HUES48 (cell line): Measurements from ENCODE around the gene GORASP1.
A peak's percentile ranks its signal among the peaks of the same experiment; 100 is the strongest.

Experiments used
- H3K27ac ChIP-seq: one replicate; pipeline ENCODE4 v1.7.0; 2013; ENCODE audit warnings: low read depth, low read length, inconsistent platforms
- H3K27me3 ChIP-seq: 2 replicates; pipeline ENCODE4 v1.6.1; 2013; ENCODE audit warnings: mild to moderate bottlenecking, low read length; ENCODE audit not compliant: control insufficient read depth, insufficient read depth
- H3K36me3 ChIP-seq: 2 replicates; pipeline ENCODE4 v1.6.1; 2013; ENCODE audit warnings: low read length; ENCODE audit not compliant: control insufficient read depth, insufficient read depth
- H3K4me1 ChIP-seq: 2 replicates; pipeline ENCODE4 v1.6.1; 2013; ENCODE audit warnings: mild to moderate bottlenecking, low read length; ENCODE audit not compliant: control insufficient read depth, insufficient read depth
- H3K4me3 ChIP-seq: 2 replicates; pipeline ENCODE4 v1.5.1; 2013; ENCODE audit warnings: mild to moderate bottlenecking, low read depth, low read length
- H3K9ac ChIP-seq: 2 replicates; pipeline ENCODE4 v1.6.1; 2013; ENCODE audit warnings: mild to moderate bottlenecking, low read depth, low read length, moderate library complexity
- H3K9me3 ChIP-seq: 2 replicates; pipeline ENCODE4 v1.6.1; 2013; ENCODE audit warnings: low read length; ENCODE audit not compliant: control insufficient read depth, insufficient read depth

GORASP1 gene

DNA sequence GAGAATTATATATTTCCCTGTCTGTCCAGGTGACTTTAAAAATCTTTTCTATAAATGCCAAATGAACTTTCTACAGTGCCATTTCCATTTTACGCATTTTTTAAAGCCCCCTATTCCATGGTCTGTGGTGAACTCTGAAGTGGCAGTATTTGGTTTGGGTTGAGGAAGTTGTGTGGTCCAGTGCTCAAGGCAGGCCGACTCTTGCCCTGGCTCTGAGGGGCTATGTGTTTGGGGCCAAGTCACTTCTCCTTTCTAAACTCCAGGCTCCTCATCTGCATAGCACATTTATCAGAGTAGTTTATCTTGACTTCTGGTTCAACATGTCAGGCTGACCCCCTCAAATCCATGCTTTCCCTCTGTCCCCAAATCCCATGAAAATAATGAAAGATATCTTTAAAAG, 14.2 kb upstream of the GORASP1 start:
- H3K9me3 ChIP-seq = no peaks in the 10 kb centered on the region
- H3K27ac ChIP-seq = no peak overlapping the region
- H3K9ac ChIP-seq = no peak overlapping the region
- no peaks in the 10 kb centered on the region for H3K36me3 ChIP-seq
- no peaks in the 10 kb centered on the region for H3K4me1 ChIP-seq
- no peak overlapping the region for H3K4me3 ChIP-seq
- H3K27me3 ChIP-seq = no peaks in the 10 kb centered on the region

DNA sequence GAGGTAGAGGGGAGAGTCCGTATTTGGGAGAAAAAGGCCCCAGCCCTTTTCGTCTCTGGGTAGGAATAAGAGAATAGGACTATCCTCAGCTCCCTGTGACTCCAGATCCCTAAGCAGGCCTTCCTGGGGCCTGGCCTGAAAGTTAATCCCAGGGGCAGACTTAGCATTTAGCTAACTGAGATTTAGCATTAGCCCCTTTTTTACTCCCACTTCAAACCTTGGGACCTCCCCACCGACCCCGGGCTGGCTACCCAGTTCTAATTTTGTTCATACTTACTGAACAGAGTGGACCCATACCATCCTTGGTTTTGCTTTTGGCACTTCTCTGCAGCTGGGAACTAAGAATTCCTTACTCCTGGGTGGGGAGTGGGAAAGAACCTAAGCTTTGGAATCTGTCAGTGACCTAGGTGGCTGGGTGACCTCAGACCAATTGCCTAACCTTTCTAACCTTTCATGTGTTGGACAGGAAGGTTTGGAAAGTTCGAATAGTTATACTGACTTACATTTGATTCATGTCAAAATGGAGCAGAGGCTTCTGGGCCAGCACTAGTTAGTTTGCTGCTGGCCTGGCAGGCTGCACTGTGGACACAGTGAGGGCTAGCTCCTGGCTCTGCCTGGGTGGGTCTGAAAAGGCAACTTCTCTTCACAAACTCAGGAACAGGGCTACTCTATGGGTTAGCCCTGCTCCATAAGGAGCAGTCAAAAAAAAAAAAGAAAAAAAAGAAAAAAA, 11.7 kb upstream of the GORASP1 start:
- no peak overlapping the region for H3K9ac ChIP-seq

DNA sequence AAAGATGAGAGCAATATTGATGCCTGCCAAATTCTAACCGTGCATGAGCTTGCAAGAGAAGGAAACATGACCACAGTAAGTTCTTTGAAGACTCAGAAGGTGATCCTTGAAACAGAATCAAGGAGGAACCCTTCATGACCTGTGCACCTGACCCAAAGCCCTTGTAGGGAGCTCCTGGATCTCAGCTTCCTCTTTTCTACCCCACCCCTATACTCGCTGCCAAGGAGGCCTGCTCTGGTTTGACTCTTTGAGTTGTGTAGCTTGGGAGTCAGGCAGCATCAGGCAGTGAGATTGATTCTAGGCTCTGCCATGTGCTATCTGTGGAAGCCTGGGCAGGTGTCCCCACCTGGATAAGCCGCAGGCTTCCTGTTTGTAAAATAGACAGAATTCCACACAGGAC, 10.7 kb upstream of the GORASP1 start:
- Histone ChIP-seq H3K4me1 (no peaks in the 10 kb centered on the region), H3K9me3 (no peaks in the 10 kb centered on the region), H3K9ac (no peak overlapping the region), H3K4me3 (no peak overlapping the region), H3K27ac (no peak overlapping the region), H3K36me3 (no peaks in the 10 kb centered on the region), H3K27me3 (no peaks in the 10 kb centered on the region)

More for the DNA sequence above, 11.7 kb upstream of the GORASP1 start:
- Histone ChIP-seq H3K9me3 (no peaks in the 10 kb centered on the region), H3K36me3 (no peaks in the 10 kb centered on the region), H3K27ac (no peak overlapping the region), H3K4me3 (no peak overlapping the region), H3K27me3 (no peaks in the 10 kb centered on the region), H3K4me1 (no peaks in the 10 kb centered on the region)

DNA sequence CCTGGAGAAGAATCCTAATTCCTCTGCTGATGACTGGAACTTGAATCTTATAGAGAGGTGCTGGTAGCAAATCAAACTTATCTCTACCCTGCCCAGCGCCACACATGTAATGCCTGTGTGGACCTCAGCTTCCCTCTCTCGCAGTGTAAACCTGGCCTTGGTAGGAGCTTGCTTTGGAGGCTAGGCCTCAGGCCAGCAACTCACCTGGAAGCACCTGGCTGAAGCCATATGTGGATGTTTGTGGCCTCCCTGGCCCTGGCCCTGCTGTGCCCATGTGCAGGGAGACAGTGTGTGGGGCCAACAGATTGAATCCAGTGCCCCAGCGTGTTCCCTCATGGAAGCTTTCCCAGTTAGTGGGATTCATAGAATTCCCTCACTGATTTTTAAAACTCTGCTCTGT, 8.4 kb upstream of the GORASP1 start:
- no peak overlapping the region for H3K4me3 ChIP-seq
- no peak overlapping the region for H3K27ac ChIP-seq
- H3K9me3 ChIP-seq = no peaks in the 10 kb centered on the region
- no peaks in the 10 kb centered on the region for H3K36me3 ChIP-seq
- no peaks in the 10 kb centered on the region for H3K4me1 ChIP-seq
- no peaks in the 10 kb centered on the region for H3K27me3 ChIP-seq
- no peak overlapping the region for H3K9ac ChIP-seq

DNA sequence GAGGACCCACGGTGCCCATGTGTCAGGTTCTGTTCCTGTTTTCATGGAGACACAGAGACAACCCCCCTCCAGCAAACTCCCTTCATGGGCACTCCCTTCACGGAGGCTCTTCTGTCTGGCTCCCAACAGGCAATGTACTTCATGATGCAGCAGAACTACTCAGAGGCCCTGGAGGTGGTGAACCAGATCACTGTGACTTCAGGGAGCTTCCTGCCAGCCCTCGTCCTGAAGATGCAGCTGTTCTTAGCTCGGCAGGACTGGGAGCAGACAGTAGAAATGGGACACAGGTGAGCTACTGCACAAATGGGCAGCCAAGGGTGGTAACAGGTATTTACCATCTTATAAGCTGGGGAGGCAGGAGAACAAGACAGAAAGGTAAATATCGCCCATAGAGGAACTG, 7.0 kb upstream of the GORASP1 start:
- Histone ChIP-seq H3K4me1 (no peaks in the 10 kb centered on the region), H3K9me3 (no peaks in the 10 kb centered on the region), H3K36me3 (no peaks in the 10 kb centered on the region), H3K27ac (no peak overlapping the region), H3K4me3 (no peak overlapping the region), H3K9ac (no peak overlapping the region), H3K27me3 (no peaks in the 10 kb centered on the region)

DNA sequence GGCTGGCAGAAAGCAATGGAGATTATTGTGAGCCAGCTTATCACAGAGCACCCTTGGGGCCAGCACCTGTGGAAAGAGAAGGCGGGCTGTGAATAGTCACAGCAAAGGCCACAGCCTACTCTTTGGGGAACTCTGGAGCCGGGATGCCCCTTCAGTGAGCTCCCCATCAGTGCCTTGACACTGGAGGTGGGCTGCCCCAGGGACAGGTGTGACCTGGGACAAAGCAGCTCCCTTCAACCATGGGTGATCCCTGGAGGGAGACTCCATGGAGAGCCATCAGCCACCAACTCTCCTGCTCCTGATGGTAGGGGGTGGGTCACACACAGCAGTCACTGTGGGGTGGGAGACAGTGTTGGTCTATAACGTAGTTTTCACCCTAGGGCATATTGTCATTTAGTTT, 5.9 kb upstream of the GORASP1 start:
- H3K9me3 ChIP-seq = no peaks in the 10 kb centered on the region
- no peak overlapping the region for H3K9ac ChIP-seq
- H3K4me3 ChIP-seq = no peak overlapping the region
- H3K27ac ChIP-seq = no peak overlapping the region
- no peaks in the 10 kb centered on the region for H3K36me3 ChIP-seq
- no peaks in the 10 kb centered on the region for H3K4me1 ChIP-seq
- no peaks in the 10 kb centered on the region for H3K27me3 ChIP-seq

DNA sequence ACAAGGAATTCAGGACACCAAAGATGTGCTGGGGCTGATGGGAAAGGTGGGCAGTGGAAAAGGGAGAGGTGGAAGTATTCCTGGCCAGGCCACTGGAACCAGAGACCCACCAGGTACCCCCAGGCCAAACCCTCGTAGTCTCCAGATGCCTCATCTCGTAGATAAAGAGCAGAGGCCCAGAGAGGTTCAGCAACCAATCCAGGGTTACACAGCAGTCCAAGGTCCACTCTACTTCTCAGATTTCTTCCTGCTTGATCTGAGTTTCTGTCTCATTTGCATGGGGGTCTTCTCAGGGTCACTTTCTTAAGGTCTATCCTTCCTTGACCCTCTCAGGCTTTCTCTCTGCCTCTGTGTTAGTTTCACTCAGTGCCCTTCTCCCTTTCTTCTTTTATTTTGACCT, 5.1 kb upstream of the GORASP1 start:
- Histone ChIP-seq H3K27ac (no peak overlapping the region), H3K4me1 (no peaks in the 10 kb centered on the region)

DNA sequence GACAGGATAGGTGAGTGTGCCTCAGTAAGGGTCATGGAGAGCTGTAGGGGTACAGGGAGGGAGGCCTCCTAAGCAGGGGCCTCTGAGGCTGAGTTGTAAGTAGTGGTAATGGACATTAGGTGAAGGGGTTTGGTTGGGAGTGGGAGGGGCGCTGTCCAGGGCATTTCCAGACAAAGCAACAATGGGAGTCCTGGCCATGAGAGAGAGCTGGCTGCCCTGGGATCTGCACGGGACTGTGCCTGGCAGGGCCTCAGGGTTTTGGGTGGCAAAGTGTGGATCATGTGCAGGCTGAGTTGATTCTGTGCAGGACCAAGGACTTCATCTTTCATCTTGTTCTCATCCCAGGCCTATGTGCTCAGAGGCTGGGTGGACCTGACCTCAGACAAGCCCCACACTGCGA, 4.7 kb upstream of the GORASP1 start:
- H3K9ac ChIP-seq = no peak overlapping the region
- H3K27me3 ChIP-seq = no peaks in the 10 kb centered on the region
- H3K9me3 ChIP-seq = no peaks in the 10 kb centered on the region
- H3K4me3 ChIP-seq = no peak overlapping the region
- no peaks in the 10 kb centered on the region for H3K4me1 ChIP-seq
- H3K27ac ChIP-seq = no peak overlapping the region
- no peaks in the 10 kb centered on the region for H3K36me3 ChIP-seq

More for the DNA sequence above, 5.1 kb upstream of the GORASP1 start:
- Histone ChIP-seq H3K9me3 (no peaks in the 10 kb centered on the region), H3K27me3 (no peaks in the 10 kb centered on the region), H3K4me3 (no peak overlapping the region), H3K36me3 (no peaks in the 10 kb centered on the region), H3K9ac (no peak overlapping the region)

DNA sequence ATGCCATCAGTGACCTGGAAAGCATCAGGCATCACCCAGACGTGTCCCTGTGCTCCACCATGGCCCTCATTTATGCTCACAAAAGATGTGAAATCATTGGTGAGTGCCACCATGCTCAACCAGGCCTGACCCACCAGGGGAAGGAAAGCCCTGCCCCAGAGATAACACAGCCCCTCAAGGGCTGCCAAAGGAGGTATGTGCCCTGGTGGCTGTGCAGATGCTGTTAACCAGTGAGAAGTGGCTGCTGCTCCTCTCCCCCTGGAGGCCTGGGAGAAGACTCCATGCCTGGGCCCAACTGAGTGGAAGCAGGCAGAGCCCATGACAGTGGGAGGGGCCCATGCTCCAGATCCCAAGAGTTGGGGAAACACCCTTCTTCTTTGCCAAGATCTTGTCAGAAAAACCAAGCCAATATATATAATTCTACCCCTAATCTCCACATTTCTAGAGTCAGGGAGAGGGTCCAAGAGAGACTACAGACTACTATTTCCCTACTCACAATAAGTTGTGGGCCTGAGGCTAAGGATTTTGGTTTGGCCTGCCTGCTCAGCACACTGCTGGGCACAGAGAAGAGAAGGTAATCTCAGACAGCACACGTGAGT, 2.7 kb upstream of the GORASP1 start:
- no peaks in the 10 kb centered on the region for H3K9me3 ChIP-seq
- no peak overlapping the region for H3K4me3 ChIP-seq
- H3K9ac ChIP-seq = no peak overlapping the region
- no peaks in the 10 kb centered on the region for H3K27me3 ChIP-seq
- H3K4me1 ChIP-seq = no peaks in the 10 kb centered on the region
- no peaks in the 10 kb centered on the region for H3K36me3 ChIP-seq
- no peak overlapping the region for H3K27ac ChIP-seq

DNA sequence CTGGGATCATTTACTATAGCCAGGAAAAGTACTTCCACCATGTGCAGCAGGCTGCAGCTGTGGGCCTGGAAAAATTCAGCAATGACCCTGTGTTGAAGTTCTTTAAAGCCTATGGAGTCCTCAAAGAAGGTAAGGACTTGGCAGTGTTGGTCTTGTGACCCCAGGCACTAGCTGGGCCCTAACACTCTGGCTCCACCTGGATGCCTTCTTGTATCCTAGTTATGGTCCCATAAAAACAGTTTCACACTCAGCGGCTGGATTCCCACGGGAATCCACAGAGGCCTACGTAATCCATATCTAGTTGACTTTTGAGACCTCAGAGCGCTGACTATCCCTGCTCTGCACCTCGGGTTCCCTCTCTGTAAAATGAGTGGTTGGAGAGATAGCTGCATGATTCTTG, 1.7 kb upstream of the GORASP1 start:
- Histone ChIP-seq H3K9me3 (no peaks in the 10 kb centered on the region), H3K36me3 (no peaks in the 10 kb centered on the region), H3K4me3 (no peak overlapping the region), H3K9ac (no peak overlapping the region), H3K27me3 (no peaks in the 10 kb centered on the region), H3K27ac (no peak overlapping the region), H3K4me1 (no peaks in the 10 kb centered on the region)

DNA sequence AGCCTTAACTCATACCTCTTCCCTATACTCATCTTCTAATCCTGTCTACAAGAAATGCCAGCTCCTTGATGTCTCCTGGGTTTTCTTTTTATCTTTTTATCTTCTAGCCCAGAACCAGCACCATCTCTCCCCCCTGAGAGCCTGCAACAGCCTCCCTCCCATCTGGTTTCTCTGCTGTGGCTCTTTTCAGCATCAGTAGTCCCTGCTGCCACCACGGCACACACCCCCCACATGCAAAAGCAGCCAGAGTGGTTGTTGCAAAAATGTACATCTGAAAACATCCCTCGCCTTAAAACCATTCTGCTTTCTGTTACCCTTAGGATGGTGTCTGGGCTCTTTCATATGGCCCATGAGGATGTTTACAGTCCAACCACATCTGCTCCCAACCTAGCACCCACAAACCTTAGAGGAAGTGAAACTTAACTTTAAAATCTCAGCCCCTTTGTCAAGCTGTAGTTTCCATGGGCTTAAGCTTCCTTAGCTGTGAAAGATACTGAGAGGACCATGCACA, 828 bp upstream of the GORASP1 start:
- Histone ChIP-seq H3K9ac (no peak overlapping the region), H3K4me1 (no peaks in the 10 kb centered on the region), H3K27ac (no peak overlapping the region)

More for the DNA sequence above, 828 bp upstream of the GORASP1 start:
- Histone ChIP-seq H3K27me3 (no peaks in the 10 kb centered on the region), H3K4me3 (peak overlapping the region; percentile 92), H3K36me3 (no peaks in the 10 kb centered on the region), H3K9me3 (no peaks in the 10 kb centered on the region)
